GM12892 (cell line): Measurements from ENCODE around the gene POLD4.
A peak's percentile ranks its signal among the peaks of the same experiment; 100 is the strongest.

ENCODE experiments used
- DNase-seq: peaks from one replicate; pipeline ENCODE4 v3.0.0; 2011; ENCODE audit not compliant: insufficient read length
- FAIRE-seq: peaks from 2 replicates; lab custom pipeline; 2011; peaks lifted over from hg19 to GRCh38; lab: Jason Lieb, UNC
- POLR2A ChIP-seq: IDR thresholded peaks from 2 replicates; pipeline ENCODE4 v1.6.1; 2011; ENCODE audit warnings: low read depth, low read length, control low read depth
- POLR2AphosphoS5 ChIP-seq: IDR thresholded peaks from 2 replicates; pipeline ENCODE4 v1.6.1; 2011; ENCODE audit warnings: low read depth, low read length, control low read depth
- TAF1 ChIP-seq: IDR thresholded peaks from 2 replicates; pipeline ENCODE4 v1.6.1; 2011; ENCODE audit warnings: low read depth, mild to moderate bottlenecking, control low read depth, low read length, borderline replicate concordance

The POLD4 gene

DNA sequence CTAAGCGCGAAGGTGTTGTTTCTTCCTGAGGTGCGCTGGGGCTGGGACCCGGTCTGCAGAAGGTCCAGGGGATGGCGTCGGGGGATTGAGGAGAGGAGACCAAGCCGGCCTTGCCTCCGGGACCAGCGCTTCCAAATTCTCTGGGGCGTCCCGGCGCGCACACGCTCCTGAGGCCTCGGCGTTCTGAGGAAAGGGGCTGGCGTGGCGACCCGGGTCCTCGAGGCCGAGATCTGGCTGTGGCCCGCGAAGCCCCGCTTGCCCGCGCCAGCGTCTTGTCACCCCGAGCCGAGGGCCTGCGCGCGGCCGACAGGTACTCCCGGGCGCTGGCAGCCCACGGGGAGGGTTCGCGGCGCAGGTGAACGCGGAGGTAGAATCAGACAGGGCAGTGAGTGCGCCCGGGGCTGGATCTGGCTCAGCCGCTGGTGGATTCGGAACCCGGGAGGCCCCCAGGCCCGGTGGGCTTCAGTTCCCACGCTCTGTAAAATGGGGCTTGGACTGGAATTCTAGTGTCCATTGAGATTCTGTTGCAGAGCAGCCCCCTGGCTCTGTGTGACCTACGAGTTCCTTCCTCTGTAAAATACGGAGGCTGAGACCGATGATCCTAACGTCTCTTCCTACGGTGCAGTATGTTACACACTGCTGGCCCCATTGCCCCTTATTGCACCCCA lies 35.3 kb downstream of the POLD4 start:
- TF ChIP-seq POLR2AphosphoS5 (no peak), POLR2A (no peak), TAF1 (no peak)
- DNase-seq (no peak), FAIRE-seq (no peak)

DNA sequence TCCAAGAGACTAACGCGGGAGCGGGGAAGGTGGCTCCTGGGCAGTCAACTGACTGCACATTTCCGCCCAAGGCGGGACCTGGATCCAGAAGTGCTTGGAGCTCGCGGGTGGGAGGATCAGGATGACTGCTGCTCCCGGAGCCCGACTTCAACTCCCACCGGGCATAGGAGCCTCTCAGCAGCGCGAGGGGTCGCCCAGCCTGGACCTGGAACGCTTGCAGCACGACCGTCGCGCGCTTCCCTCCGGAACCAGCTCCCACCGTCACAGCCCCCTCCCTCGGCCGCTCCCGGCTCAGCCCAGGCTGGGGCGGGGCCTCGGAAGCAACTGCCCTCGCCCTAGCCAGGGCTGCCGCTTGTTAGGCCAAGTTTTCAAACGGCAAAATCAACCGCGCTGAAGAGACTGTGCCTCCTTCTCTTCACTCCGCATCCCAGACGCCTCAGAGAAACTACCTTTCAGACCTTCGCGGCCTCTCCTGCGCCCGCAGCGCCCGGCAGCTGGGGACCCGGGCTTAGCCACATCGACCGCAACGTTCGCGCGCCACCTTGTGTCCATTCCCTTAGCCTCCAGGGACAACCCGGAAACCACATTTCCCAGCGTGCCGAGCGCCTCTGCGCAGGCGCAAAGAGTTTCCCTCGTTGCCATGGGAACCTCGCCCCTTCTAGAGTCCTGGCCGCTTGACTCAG lies 36.0 kb downstream of the POLD4 start:
- DNase-seq (peak; percentile 97), FAIRE-seq (peak; percentile 99)
- TF ChIP-seq POLR2A = peak; percentile 60; the same call in 1 of the 2 replicates
- 0 out of 2 replicates have a peak, but pooled peaks have one; percentile 35 for TF ChIP-seq POLR2AphosphoS5
- TF ChIP-seq TAF1 = 0 out of 2 replicates have a peak, but pooled peaks have one; percentile 46

DNA sequence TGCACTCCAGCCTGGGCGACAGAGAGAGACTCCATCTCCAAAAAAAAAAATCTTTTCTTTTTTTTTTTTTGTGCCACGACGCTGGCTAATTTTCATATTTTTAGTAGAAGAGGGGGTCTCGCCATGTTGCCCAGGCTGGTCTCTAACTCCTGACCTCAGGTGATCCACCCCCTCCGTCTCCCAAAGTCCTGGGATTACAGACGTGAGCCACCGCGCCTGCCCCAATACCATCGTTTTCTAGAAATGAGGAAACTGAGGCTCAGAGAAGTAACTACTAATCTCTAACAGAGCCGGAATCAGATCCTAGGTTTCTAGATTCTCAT lies 36.5 kb downstream of the POLD4 start:
- TF ChIP-seq POLR2AphosphoS5 = no peak
- no peak for TF ChIP-seq POLR2A
- no peak for TF ChIP-seq TAF1
- no peak for DNase-seq
- no peak for FAIRE-seq

DNA sequence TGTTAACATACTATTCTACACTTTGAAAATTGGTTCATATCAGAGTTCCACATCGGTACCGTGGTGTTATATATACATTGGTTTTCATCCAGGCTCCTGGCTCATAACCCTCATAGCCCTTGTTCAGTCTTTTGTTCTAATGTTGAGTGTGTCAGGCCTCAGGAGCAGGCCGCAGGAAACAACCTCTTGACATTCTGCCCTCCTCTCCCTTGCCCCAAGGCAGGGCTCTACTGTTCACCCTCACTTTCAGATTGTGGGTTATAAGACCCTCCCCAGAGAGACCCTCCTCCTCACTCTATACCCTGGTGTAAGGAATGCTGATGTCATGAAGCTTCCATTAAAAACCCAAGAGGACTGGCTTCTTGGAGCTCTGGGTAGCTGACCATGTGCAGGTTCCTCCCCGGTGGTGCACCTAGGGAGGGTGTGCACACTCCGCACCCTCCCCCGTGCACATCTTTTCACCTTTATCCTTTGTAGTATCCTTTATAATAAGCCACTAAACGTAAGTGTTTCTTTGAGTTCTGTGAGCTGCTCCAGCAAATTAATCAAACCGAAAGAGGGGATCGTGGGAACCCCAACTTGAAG lies 37.9 kb downstream of the POLD4 start:
- FAIRE-seq = no peak
- DNase-seq = no peak

DNA sequence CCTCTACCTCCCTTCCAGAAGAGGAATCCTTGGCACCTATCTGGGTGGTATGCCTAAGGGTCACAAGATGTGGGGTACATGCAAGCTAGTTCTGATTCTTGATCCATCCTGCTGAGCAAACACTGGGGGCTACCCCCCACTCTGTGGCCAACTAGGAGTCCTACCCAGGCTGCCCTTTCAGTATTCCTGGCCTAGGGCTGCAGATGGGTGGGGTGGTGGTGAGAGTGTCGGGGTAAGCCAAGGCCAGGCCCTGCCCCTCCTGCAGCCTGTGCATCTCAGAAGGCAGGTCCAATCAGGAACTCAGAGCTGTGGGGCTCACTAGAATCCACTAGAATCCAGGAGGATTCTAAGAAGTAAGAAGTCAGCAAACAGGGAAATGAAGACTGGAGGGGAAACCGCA lies 39.1 kb downstream of the POLD4 start:
- no peak for DNase-seq
- TF ChIP-seq POLR2A = no peak
- TF ChIP-seq POLR2AphosphoS5 = no peak
- TF ChIP-seq TAF1 = no peak
- no peak for FAIRE-seq

More for the DNA sequence above, 37.9 kb downstream of the POLD4 start:
- TF ChIP-seq POLR2AphosphoS5 (no peak), POLR2A (no peak)

DNA sequence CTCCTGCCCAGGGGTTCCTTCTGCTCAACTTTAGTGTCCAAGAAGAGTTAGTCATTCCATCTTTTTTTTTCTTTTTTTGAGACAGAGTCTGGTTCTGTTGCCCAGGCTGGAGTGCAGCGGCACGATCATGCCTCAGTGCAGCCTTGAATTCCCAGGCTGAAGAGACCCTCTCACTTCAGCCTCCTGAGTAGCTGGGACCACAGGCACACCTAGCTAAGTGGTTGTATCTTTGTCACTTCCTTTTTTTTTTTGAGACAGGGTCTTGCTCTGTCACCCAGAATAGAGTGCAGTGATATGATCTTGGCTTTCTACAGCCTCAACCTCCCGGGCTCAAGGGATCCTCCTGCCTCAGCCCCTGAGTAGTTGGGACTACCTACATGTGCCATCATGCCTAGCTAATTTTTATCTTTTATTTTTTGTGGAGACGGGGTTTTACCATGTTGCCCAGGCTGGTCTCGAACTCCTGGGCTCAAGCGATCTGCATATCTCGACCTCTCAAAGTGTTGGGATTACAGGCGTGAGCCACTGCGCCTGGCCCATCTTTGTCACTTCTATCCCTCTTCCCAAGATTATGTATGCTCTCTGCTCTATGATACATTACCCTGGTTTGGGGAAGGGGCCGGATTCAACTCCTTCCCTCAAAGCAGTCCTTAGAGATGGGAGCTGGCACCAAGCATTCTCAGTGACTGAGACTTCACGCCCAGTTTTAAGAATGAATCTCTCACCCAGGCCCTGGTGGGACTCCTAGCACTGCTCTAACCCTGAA lies 40.0 kb downstream of the POLD4 start:
- no peak for FAIRE-seq
- DNase-seq = no peak
- no peak for TF ChIP-seq TAF1

DNA sequence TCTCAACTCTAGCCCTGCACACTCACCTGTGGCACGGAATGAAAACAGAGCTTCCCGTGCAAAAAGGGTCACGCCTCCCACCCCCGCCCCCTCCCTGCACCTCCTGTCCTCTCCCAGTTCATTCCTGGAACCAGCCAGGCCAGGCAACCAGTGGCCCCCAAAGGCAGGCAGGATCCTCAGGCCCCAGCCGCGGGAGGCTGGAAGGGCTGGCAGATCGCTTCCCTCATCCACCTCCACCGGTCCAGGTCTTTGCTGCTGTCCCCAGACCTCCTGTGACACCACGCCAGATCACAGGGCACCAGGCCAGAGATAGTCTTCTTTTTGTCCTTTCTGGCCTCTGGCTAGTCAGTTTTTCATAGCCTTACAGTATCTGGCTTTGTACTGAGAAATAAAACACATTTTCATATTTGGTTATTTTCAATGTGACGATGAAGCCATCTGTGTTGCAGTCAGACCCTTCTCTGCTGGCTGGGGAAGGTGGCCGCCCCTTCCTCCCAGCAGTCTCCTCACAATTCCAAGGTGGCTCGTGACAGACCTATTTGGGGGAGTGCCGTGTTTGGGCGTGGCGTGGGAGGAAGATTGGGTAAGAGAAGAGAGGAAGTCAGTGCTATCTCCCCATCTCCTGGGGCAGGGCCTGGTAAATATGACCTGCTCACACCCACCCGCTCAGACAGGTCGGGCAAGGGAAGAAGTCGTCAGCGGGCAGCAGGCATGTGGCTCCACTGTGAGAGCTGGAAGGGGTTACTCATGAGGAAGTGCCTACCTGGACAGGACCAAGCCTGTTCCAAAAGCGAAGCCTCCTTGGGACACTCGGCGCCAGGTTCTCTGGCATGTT lies 40.9 kb downstream of the POLD4 start:
- no peak for DNase-seq
- FAIRE-seq = no peak
- TF ChIP-seq TAF1 = no peak
- no peak for TF ChIP-seq POLR2AphosphoS5
- no peak for TF ChIP-seq POLR2A

DNA sequence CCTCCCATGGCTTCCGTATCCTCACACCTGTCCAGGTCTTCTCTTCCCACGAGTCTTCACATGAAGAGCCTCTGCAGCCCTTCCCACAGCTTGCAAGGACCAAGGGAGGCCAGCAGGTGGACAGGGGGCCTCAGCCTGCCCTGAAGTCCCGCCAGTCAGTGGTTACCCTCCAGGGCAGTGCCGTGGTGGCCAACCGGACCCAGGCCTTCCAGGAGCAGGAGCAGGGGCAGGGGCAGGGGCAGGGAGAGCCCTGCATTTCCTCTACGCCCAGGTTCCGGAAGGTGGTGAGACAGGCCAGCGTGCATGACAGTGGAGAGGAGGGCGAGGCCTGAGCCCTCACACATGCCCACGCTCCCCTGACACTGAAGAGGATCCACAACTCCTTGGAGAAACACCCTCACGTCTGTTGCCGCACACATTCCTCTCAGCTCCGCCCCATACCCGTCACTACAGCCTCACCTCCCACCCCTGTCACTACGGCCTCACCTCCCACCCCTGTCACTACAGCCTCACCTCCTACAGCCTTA lies 41.7 kb downstream of the POLD4 start:
- no peak for FAIRE-seq
- TF ChIP-seq TAF1 (no peak), POLR2AphosphoS5 (no peak), POLR2A (no peak)
- no peak for DNase-seq

DNA sequence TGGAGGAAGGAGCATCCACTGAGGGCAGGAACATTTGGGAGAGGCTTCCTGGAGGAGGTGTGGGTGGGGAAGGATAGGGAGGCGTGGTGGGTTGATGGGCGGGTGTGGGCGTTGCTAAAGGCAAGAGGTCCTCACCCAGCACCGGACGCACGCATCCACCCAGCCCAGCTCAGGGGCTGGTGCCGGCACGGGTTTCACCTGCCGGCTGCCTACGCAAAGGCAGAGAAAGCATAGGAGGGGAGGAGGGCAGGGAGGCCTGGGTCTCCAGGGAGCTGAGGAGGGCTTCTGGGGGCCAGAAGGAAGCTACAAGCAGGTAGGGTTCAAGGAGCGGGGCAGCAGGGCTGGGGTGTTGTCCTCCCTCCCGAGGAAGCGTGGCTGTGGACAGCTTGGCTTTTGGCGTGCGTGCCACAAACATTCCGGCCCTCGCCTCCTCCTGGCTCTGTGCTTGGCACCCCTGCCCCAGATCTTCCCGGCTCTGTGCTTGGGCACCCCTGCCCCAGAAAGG lies 42.2 kb downstream of the POLD4 start:
- FAIRE-seq (no peak), DNase-seq (no peak)
- no peak for TF ChIP-seq POLR2A
- TF ChIP-seq POLR2AphosphoS5 = no peak
- no peak for TF ChIP-seq TAF1

DNA sequence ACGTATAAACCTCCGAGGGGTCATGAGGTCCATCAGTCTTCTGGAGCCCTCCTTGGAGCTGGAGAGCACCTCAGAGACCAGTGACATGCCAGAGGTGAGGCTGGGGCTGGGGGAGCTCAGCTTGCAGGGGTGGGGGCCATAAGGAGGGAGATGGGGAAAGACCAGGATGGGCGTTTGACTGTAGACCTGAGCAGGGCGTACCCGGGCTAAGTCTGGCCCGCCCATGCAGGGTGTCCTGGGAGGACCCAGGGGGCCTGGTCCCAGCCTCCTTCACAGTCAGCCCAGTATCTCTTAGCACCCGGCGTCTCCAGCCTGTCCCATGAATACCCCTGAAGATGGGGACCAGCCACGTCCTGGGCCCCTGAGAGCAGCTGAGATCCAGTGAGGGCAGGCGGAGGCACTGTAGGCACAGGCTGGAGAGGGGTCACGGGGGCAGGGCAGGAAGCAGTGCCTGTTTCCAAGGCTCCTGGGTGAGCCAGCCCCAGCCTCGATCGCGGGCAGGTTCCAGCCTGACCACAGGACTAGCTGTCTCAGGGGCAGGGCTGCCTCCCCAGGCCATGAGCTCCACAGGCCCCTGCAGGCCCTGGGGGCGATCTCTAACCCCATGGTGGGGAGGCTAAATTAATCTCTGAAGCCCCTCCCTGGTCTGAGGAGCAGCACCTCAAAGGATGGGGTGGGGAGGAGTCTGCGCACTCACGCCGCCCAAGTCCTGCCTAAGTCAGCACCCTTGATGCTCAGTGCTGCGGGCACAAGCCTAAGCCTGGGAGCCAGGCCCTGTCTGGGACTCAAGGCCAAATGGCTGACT lies 42.9 kb downstream of the POLD4 start:
- FAIRE-seq (no peak), DNase-seq (no peak)
- TF ChIP-seq TAF1 (no peak), POLR2AphosphoS5 (no peak)
